TTC549 (cell line): ENCODE results near the gene TCP11.

Experiments
- FAIRE-seq: peaks from 2 replicates; lab custom pipeline; 2012; peaks lifted over from hg19 to GRCh38; lab: Jason Lieb, UNC

Gene TCP11

DNA sequence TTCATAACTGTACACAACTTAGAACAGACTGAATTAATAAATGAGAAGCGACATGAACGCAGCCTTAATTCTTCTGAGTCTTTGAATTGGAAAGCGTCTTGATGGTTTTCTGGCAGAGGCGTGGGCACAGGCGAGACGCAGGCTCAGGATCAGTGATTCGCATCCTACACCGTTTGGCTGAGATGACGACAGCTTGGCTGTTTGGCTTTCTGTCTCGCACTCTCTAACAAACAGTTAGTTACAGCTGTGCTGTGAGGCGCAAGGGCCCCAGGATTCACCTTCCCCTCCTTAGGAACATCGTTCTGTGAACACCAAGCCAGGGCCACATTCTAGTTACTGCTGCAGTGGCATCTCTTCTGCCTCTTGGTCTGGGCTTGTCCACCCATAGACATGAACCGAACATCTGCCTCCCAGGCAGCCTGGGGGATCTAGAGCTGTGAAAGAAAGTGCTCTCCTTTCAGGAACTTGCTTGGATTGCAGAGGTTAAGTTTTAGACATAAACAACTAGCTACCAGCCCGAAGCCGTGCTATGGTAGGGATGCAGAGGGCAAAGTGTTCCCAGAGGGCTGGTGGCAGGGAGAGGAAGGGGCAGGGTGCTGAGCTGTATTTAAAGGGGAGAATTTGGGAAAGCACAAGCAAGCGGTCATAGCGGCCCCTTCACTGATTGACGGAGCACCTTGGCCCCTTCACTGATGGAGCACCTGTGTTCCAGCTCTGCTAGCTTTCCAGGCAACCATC lies 49.6 kb downstream of the TCP11 start:
- FAIRE-seq: no peak

- no peak for FAIRE-seq
Measured at GRCh38 chr6:35090734-35091133, 50.4 kb downstream of the TCP11 start.

GRCh38 chr6:35089935-35090505 lies 51.1 kb downstream of the TCP11 start:
- no peak for FAIRE-seq

GRCh38 chr6:35089216-35089934 lies 51.8 kb downstream of the TCP11 start:
- no peak for FAIRE-seq

- no peak for FAIRE-seq
Measured at GRCh38 chr6:35088281-35089215, 52.6 kb downstream of the TCP11 start.

- FAIRE-seq: no peak
Measured at GRCh38 chr6:35087361-35088280, 53.5 kb downstream of the TCP11 start.

GRCh38 chr6:35086636-35087360 lies 54.3 kb downstream of the TCP11 start:
- no peak for FAIRE-seq

- no peak for FAIRE-seq
Measured at GRCh38 chr6:35086282-35086632, 54.9 kb downstream of the TCP11 start.

GRCh38 chr6:35085359-35086281 lies 55.5 kb downstream of the TCP11 start:
- FAIRE-seq: no peak

DNA sequence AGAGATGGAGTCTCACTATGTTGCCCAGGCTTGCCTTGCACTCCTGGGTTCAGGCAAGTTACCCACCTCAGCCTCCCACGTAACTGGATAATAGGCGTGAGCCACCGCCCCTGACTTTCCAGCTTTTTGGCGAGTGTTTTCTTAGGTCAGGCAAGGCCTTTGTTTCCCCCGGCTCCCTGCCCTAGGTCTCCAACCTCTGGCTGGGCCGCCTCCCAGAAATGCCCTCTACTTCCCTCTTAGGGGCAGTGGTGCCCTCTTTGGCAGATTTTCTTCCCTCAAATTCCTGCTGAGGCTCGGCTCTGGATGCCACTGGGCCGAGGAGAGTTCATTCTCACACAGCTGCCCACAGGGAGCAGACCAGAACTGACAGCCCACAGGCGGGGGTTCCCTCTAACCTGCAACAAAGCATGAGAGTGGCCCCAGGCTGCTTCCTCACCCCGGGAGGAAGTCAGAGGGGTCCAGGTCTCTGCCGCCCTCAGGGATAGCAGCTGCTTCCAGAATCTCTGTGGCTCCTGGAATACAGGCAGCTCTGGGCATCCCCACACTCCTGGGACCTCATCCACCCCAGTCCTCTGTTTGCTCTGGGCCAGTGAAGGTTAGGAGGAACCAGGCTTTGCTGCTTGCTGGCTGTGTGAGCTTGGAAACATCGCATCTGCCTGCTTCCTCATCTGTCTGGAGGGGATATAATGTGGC lies 56.5 kb downstream of the TCP11 start:
- FAIRE-seq: no peak

DNA sequence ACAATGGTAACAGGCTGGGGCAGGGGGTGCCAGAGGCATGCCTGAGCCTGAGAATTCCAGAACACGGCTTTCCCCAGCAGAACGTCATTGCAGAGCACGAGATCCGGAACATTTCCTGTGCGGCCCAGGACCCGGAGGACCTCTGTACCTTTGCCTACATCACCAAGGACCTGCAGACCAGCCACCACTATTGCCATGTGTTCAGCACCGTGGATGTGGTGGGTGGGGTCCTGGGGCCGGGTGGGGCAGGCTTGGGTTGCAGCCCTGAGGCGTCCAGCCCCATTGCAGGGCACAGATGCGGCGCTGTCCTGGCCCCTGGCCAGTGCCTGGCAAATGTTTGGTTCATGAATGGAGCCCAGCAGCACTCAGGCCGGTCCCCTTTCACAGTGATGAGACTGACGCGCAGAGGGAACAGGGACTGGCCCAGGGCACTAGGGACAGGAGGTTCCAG lies 57.1 kb downstream of the TCP11 start:
- FAIRE-seq: no peak

DNA sequence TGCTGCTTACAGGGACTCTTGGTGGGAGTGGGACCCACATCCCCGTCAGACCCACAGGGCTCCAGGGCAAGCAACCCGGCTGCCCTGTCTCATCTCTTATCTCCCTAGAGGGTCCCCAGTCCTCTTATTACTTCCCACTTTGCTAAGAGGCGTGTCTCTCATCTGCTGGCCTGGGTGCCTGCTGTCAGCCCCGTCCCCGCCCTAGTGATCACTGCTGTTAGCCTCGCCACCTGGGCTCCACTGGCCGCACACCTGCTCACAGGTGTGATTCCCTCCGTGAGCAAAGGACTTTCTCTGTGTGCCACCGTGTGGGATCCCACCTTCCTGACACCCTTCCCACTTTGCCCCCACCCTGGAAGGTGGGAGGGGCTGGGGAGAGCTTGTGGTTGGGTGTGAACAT lies 57.6 kb downstream of the TCP11 start:
- no peak for FAIRE-seq

- no peak for FAIRE-seq
Measured at GRCh38 chr6:35082733-35083403, 58.3 kb downstream of the TCP11 start.

DNA sequence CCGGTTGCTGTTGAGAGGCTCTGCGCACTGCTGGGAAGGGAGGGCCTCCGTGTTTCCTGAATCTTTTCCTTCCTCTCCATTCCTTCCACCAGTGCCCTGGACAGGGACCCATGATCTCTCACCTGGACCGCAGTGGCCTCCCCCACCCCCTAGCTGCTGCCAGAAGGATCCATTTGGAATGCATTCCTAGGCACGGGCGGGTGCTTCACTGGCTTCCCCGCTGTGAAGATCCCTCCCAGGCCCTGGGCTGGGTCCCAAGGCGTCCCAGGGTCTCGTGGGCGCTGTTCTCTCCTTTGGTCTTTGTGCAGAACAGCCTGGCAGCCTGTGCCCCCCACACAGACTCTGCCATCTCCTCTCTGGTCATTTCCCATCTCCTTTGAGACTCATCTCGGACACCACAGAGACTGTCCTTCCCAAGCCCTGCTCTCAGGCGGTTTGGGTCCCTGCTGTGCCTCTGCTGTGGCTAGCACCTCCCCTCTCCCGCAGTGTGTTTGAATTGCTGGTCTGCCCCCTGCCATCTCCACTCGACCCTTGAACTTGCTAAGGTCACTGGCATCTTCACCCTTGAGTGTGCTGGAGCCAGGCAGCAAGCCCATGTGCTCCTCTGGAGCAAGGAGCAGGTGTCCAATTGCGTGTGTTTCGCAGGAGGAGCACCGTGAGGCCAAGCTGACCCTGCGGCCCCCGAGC lies 59.0 kb downstream of the TCP11 start:
- FAIRE-seq: no peak

DNA sequence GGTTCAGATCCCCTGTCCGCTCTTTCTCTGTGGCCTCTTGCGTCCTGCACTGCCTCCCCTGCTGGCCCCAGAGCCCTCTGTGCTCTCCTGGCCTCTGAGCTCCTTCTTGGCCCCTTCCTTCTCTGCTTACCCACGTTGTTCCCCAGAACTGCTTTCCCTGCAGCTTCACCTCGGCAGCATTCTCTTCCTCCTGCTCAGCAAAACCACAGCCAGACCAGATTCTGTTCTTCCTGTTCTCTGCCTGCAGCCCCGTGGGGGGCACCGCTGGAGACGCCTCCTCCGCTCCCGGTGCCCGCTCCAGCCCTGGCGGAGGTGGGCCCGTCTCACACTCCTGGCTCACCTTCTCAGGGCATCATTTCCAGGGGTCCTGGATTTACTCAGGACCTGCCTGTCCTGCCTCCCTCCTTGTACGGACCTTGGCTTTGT lies 59.7 kb downstream of the TCP11 start:
- FAIRE-seq: no peak

GRCh38 chr6:35080821-35081425 lies 60.2 kb downstream of the TCP11 start:
- no peak for FAIRE-seq

DNA sequence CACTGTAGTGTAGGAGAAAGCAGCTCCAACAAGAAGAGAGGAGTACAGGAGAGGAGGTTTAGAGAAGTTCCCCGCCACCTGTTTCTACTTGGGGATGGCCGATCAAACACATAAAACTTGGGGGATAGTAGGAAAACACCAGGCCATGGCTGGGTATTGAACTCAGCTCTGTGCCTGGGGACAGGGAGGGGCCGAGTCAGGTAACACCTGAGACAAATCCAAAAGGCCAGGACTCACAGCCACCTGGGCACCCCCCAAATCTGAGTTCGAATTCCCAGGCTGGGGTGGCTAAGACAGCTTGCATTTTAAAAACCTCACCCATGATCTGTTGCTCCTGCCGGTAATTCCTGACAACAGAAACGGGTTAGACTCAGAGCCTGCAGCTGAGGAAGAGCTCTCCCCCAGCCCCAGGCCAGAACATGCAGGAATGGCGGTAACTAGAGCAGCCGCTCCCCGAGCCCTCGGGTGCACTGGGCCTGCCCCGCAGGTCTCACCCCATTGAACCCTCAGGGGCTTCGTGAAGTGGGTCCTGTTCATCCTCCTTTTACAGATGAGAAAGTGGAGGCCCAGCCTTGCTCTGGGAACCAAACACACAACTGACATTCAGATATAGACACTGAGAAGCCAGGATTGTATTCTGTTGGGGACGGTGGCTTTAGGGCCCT lies 61.0 kb downstream of the TCP11 start:
- no peak for FAIRE-seq
